Activated CD8-positive, alpha-beta T cell treated with anti-CD3 and anti-CD28 coated beads for 36 hours (primary cell): ENCODE results near the gene ERF. TPM values are rescaled to one million over a fixed set of nuclear protein-coding genes. Genes with fewer than 3 reads are reported as not detected.

Source experiments
- ATAC-seq: fragments of 200-7000 bp; cut with Tn5 transposase; one replicate; pipeline ENCODE4 v1.10.0; 2021; ENCODE audit warnings: mild to moderate bottlenecking, moderate library complexity
- CTCF ChIA-PET: fragments of 350-600 bp; sonication (Branson Sonifier 250); formaldehyde crosslinking; loops from one replicate; lab custom pipeline; 2021; ENCODE audit warnings: antibody characterized with exemption; lab: Charles Lee
- POLR2A ChIA-PET: fragments of 350-600 bp; sonication (Branson Sonifier 250); formaldehyde crosslinking; loops from one replicate; lab custom pipeline; 2021; ENCODE audit warnings: antibody characterized with exemption; lab: Charles Lee
- DNase-seq: peaks from one replicate; pipeline ENCODE4 v3.0.0-alpha.2; 2020
- H3K27ac Mint-ChIP-seq: one replicate; pipeline ENCODE4 v1.8.0; 2021; ENCODE audit warnings: mild to moderate bottlenecking, mixed read lengths
- H3K27me3 Mint-ChIP-seq: one replicate; pipeline ENCODE4 v1.8.0; 2021; ENCODE audit warnings: mixed read lengths
- H3K36me3 Mint-ChIP-seq: one replicate; pipeline ENCODE4 v1.8.0; 2021; ENCODE audit warnings: low read depth, mixed read lengths
- H3K4me1 Mint-ChIP-seq: one replicate; pipeline ENCODE4 v1.8.0; 2021; ENCODE audit warnings: low read depth, mixed read lengths
- H3K4me3 Mint-ChIP-seq: one replicate; pipeline ENCODE4 v1.8.0; 2021; ENCODE audit warnings: mild to moderate bottlenecking, moderate library complexity, mixed read lengths
- H3K9me3 Mint-ChIP-seq: one replicate; pipeline ENCODE4 v1.8.0; 2021; ENCODE audit warnings: mixed read lengths
- CTCF ChIP-seq: fragments of 200-600 bp; IDR thresholded peaks from one replicate; pipeline ENCODE4 v1.8.0; 2022; ENCODE audit warnings: antibody characterized with exemption, mild to moderate bottlenecking
- intact Hi-C: fragments of 100-400 bp; cut with micrococcal nuclease; formaldehyde crosslinking; loops from one replicate; pipeline ENCODE4 v1.10.0; 2022
- total RNA-seq, 2 experiments: library from RNA; stranded (reverse); gene quantifications; one replicate each; pipeline ENCODE4 v1.2.3, GENCODE V29; 2021

Gene ERF
- total RNA-seq, 2 experiments from 2014 or later, result 60.0 to 69.2 TPM

GRCh38 chr19:42251572-42252358 lies 3.2 kb downstream of the ERF start:
- Mint-ChIP-seq H3K4me3 (peak overlapping the region; percentile 95), H3K27me3 (peaks cover 5% of the 10 kb centered on the region), H3K36me3 (peaks cover 28% of the 10 kb centered on the region), H3K27ac (peak overlapping the region; percentile 91), H3K4me1 (peaks cover 36% of the 10 kb centered on the region), H3K9me3 (no peaks in the 10 kb centered on the region)
- ATAC-seq, result no peak
- DNase-seq, result no peak
- ChIA-PET CTCF (interaction anchor here (0.9 to 4.1 kb wide), 4 partner anchors 10 to 40 kb away, joined by 3 to 29 read pairs (median 4); partner anchors contain the start of gene GSK3A), POLR2A (interaction anchor here (0.9 to 15.0 kb wide), 4 partner anchors 8 to 37 kb away, joined by 3 to 119 read pairs (median 10); no protein-coding TSS in a partner anchor)
- TF ChIP-seq CTCF, result no peak
- intact Hi-C loops, result no loop called here

- POLR2A ChIA-PET, result interaction anchor here (0.6 to 15.0 kb wide), 5 partner anchors 8 to 696 kb away, joined by 3 to 119 read pairs (median 5); no protein-coding TSS in a partner anchor
- H3K9me3 Mint-ChIP-seq, result no peaks in the 10 kb centered on the region
- CTCF ChIA-PET, result interaction anchor here (1.1 to 4.1 kb wide), 3 partner anchors 9 to 28 kb away, joined by 3 to 29 read pairs (median 4); partner anchors contain the start of gene GSK3A
- peaks cover 40% of the 10 kb centered on the region for H3K4me1 Mint-ChIP-seq
- ATAC-seq (peak; percentile 17), DNase-seq (peak; percentile 71)
- no peak for TF ChIP-seq CTCF
- peak overlapping the region; percentile 85 for H3K27ac Mint-ChIP-seq
- H3K4me3 Mint-ChIP-seq, result peak overlapping the region; percentile 58
- intact Hi-C loops, result no loop called here
- peaks cover under 1% of the 10 kb centered on the region for H3K27me3 Mint-ChIP-seq
- H3K36me3 Mint-ChIP-seq, result peaks cover 30% of the 10 kb centered on the region
These were observed 4.0 kb downstream of the ERF start for GRCh38 chr19:42250666-42251531.

- H3K27me3 Mint-ChIP-seq, result no peaks in the 10 kb centered on the region
- H3K9me3 Mint-ChIP-seq, result no peaks in the 10 kb centered on the region
- peak overlapping the region; percentile 58 for H3K4me3 Mint-ChIP-seq
- no peak for TF ChIP-seq CTCF
- peak overlapping the region; percentile 85 for H3K27ac Mint-ChIP-seq
- peaks cover 30% of the 10 kb centered on the region for H3K36me3 Mint-ChIP-seq
- ATAC-seq, result no peak
- H3K4me1 Mint-ChIP-seq, result peaks cover 41% of the 10 kb centered on the region
- intact Hi-C loops, result no loop called here
- CTCF ChIA-PET, result interaction anchor here (1.5 to 4.1 kb wide), 2 partner anchors 21 to 28 kb away, joined by 3 to 29 read pairs; no protein-coding TSS in a partner anchor
- no peak for DNase-seq
- POLR2A ChIA-PET, result interaction anchor here (0.7 to 15.0 kb wide), 3 partner anchors 20 to 29 kb away, joined by 3 to 119 read pairs (median 16); no protein-coding TSS in a partner anchor
These were observed 4.7 kb downstream of the ERF start for GRCh38 chr19:42250183-42250665.

- no peaks in the 10 kb centered on the region for H3K27me3 Mint-ChIP-seq
- peaks cover 46% of the 10 kb centered on the region for H3K4me1 Mint-ChIP-seq
- peak overlapping the region; percentile 85 for H3K27ac Mint-ChIP-seq
- intact Hi-C loops, result no loop called here
- ATAC-seq (no peak), DNase-seq (no peak)
- H3K36me3 Mint-ChIP-seq, result peaks cover 30% of the 10 kb centered on the region
- ChIA-PET POLR2A (interaction anchor here (0.9 to 15.0 kb wide), 4 partner anchors 11 to 30 kb away, joined by 3 to 119 read pairs (median 10); no protein-coding TSS in a partner anchor), CTCF (interaction anchor here (4.1 kb wide), 1 partner anchor 29 kb away, joined by 29 read pairs; no protein-coding TSS in a partner anchor)
- H3K4me3 Mint-ChIP-seq, result no peak overlapping the region
- no peak for TF ChIP-seq CTCF
- no peaks in the 10 kb centered on the region for H3K9me3 Mint-ChIP-seq
These were observed 5.2 kb downstream of the ERF start for GRCh38 chr19:42249769-42250168.
